SHP77 treated with DMSO at 0.1 percent for 48 hours (cell line): ENCODE results near the gene TNNI3K.

Experiments used
- DNase-seq: peaks from one replicate; lab custom pipeline; 2025; lab: John Stamatoyannopoulos, UW

The TNNI3K gene

GRCh38 chr1:74434321-74434720 is 199.1 kb downstream of the TNNI3K start:
- DNase-seq, result no peak

GRCh38 chr1:74436078-74436477 is 200.9 kb downstream of the TNNI3K start:
- no peak for DNase-seq

- no peak for DNase-seq
These were observed 201.8 kb downstream of the TNNI3K start for GRCh38 chr1:74437035-74437434.

- DNase-seq, result no peak
These were observed 216.8 kb downstream of the TNNI3K start for GRCh38 chr1:74452035-74452434.

GRCh38 chr1:74453277-74453676 is 218.1 kb downstream of the TNNI3K start:
- no peak for DNase-seq

- no peak for DNase-seq
These were observed 220.2 kb downstream of the TNNI3K start for GRCh38 chr1:74455390-74455789.

- no peak for DNase-seq
These were observed 222.1 kb downstream of the TNNI3K start for GRCh38 chr1:74457253-74457652.

- DNase-seq, result no peak
These were observed 228.3 kb downstream of the TNNI3K start for GRCh38 chr1:74463333-74463988.

- no peak for DNase-seq
These were observed 228.8 kb downstream of the TNNI3K start for GRCh38 chr1:74464037-74464436.

GRCh38 chr1:74465193-74465681 is 230.1 kb downstream of the TNNI3K start:
- DNase-seq, result no peak

GRCh38 chr1:74467786-74468377 is 232.7 kb downstream of the TNNI3K start:
- no peak for DNase-seq

- peak; percentile 29 for DNase-seq
These were observed 233.9 kb downstream of the TNNI3K start for GRCh38 chr1:74468982-74469603.

GRCh38 chr1:74470251-74470650 is 235.1 kb downstream of the TNNI3K start:
- no peak for DNase-seq

GRCh38 chr1:74470936-74471335 is 235.7 kb downstream of the TNNI3K start:
- no peak for DNase-seq

GRCh38 chr1:74471470-74471869 is 236.3 kb downstream of the TNNI3K start:
- no peak for DNase-seq

- no peak for DNase-seq
These were observed 239.4 kb downstream of the TNNI3K start for GRCh38 chr1:74474585-74474984.

- DNase-seq, result no peak
These were observed 243.8 kb downstream of the TNNI3K start for GRCh38 chr1:74478979-74479378.

- DNase-seq, result no peak
These were observed 244.9 kb downstream of the TNNI3K start for GRCh38 chr1:74480068-74480467.

GRCh38 chr1:74481607-74482006 is 246.4 kb downstream of the TNNI3K start:
- DNase-seq, result no peak

GRCh38 chr1:74485622-74486021 is 250.4 kb downstream of the TNNI3K start:
- no peak for DNase-seq

- DNase-seq, result no peak
These were observed 250.8 kb downstream of the TNNI3K start for GRCh38 chr1:74486036-74486435.

- no peak for DNase-seq
These were observed 261.5 kb downstream of the TNNI3K start for GRCh38 chr1:74496669-74497068.

- no peak for DNase-seq
These were observed 263.7 kb downstream of the TNNI3K start for GRCh38 chr1:74498901-74499300.
